Astrocyte (in vitro differentiated cells and primary cell): ENCODE measurements around the gene BICD1.

Source experiments
- CTCF ChIP-seq: IDR thresholded peaks from 2 replicates; pipeline ENCODE4 v1.5.1; 2011; ENCODE audit warnings: low read depth, mild to moderate bottlenecking, inconsistent platforms, low read length, moderate library complexity; ENCODE audit not compliant: insufficient read depth
- EZH2 ChIP-seq: IDR thresholded peaks from 2 replicates; pipeline ENCODE4 v1.6.1; 2012; ENCODE audit warnings: mild to moderate bottlenecking, low read length, inconsistent platforms; ENCODE audit not compliant: insufficient read depth

GRCh38 chr12:32285489-32285888 lies 178.8 kb downstream of the BICD1 start:
- TF ChIP-seq CTCF (no peak), EZH2 (no peak)
